H9 (cell line): Measurements from ENCODE around the gene CLSTN3. TPM values are rescaled to one million over a fixed set of nuclear protein-coding genes. Genes with fewer than 3 reads are reported as not detected.

ENCODE experiments used
- DNase-seq: peaks from one replicate; pipeline ENCODE4 v3.0.0-alpha.2; 2017
- H2AFZ ChIP-seq: one replicate; pipeline ENCODE4 v1.6.1; 2013; ENCODE audit warnings: mild to moderate bottlenecking, low read length, control low read depth, moderate library complexity
- H2AK5ac ChIP-seq: 2 replicates; pipeline ENCODE4 v1.6.1; 2013; ENCODE audit warnings: low read length, control low read depth, mixed read lengths; ENCODE audit not compliant: insufficient read length
- H2BK120ac ChIP-seq: one replicate; pipeline ENCODE4 v1.6.1; 2013; ENCODE audit warnings: low read depth, mild to moderate bottlenecking, low read length, control low read depth, inconsistent platforms; ENCODE audit not compliant: poor library complexity, severe bottlenecking
- H2BK12ac ChIP-seq: 2 replicates; pipeline ENCODE4 v1.6.1; 2013; ENCODE audit warnings: low read length, control low read depth, mixed read lengths, low read depth; ENCODE audit not compliant: insufficient read length
- H2BK15ac ChIP-seq: 2 replicates; pipeline ENCODE4 v1.6.1; 2013; ENCODE audit warnings: low read depth, low read length, control low read depth
- H2BK20ac ChIP-seq: one replicate; pipeline ENCODE4 v1.6.1; 2013; ENCODE audit warnings: low read depth, mild to moderate bottlenecking, low read length, control low read depth, inconsistent platforms; ENCODE audit not compliant: poor library complexity, severe bottlenecking
- H2BK5ac ChIP-seq: 2 replicates; pipeline ENCODE4 v1.6.1; 2013; ENCODE audit warnings: low read length, control low read depth, mixed read lengths; ENCODE audit not compliant: insufficient read length
- H3K14ac ChIP-seq: 2 replicates; pipeline ENCODE4 v1.6.1; 2013; ENCODE audit warnings: low read length, control low read depth; ENCODE audit not compliant: insufficient read depth
- H3K18ac ChIP-seq: 2 replicates; pipeline ENCODE4 v1.6.1; 2013; ENCODE audit warnings: low read depth, mild to moderate bottlenecking, mixed read lengths, low read length, control low read depth; ENCODE audit not compliant: insufficient read length
- H3K23ac ChIP-seq: 2 replicates; pipeline ENCODE4 v1.6.1; 2013; ENCODE audit warnings: low read length, control low read depth, mixed read lengths, low read depth; ENCODE audit not compliant: insufficient read length
- H3K23me2 ChIP-seq: 2 replicates; pipeline ENCODE4 v1.6.1; 2013; ENCODE audit warnings: low read depth, mild to moderate bottlenecking, mixed read lengths, low read length, control low read depth; ENCODE audit not compliant: insufficient read length, poor library complexity, severe bottlenecking
- H3K27ac ChIP-seq: 2 replicates; pipeline ENCODE4 v1.5.1; 2013; ENCODE audit warnings: low read length, control low read depth, mixed read lengths, low read depth; ENCODE audit not compliant: insufficient read length
- H3K27me3 ChIP-seq: 2 replicates; pipeline ENCODE4 v1.6.1; 2013; ENCODE audit warnings: low read length, control low read depth, inconsistent platforms; ENCODE audit not compliant: insufficient read depth
- H3K4ac ChIP-seq: 2 replicates; pipeline ENCODE4 v1.6.1; 2013; ENCODE audit warnings: low read depth, mild to moderate bottlenecking, control low read depth, inconsistent platforms, low read length, moderate library complexity
- H3K4me1 ChIP-seq: 2 replicates; pipeline ENCODE4 v1.6.1; 2013; ENCODE audit warnings: low read length, control low read depth, inconsistent platforms; ENCODE audit not compliant: insufficient read depth
- H3K4me2 ChIP-seq: 2 replicates; pipeline ENCODE4 v1.6.1; 2013; ENCODE audit warnings: low read length, control low read depth, mixed read lengths; ENCODE audit not compliant: insufficient read length, insufficient read depth
- H3K56ac ChIP-seq: 2 replicates; pipeline ENCODE4 v1.6.1; 2013; ENCODE audit warnings: low read depth, mild to moderate bottlenecking, mixed read lengths, low read length, control low read depth; ENCODE audit not compliant: insufficient read length
- H3K79me1 ChIP-seq: 2 replicates; pipeline ENCODE4 v1.6.1; 2013; ENCODE audit warnings: low read depth, mild to moderate bottlenecking, moderate library complexity, low read length, control low read depth, inconsistent platforms; ENCODE audit not compliant: insufficient read depth, poor library complexity, severe bottlenecking
- H3K79me2 ChIP-seq: 2 replicates; pipeline ENCODE4 v1.6.1; 2013; ENCODE audit warnings: low read length, control low read depth, inconsistent platforms; ENCODE audit not compliant: insufficient read depth
- H3K9ac ChIP-seq: 2 replicates; pipeline ENCODE4 v1.6.1; 2013; ENCODE audit warnings: low read length, control low read depth, mixed read lengths; ENCODE audit not compliant: insufficient read length; ENCODE audit errors: extremely low read depth
- H3K9me3 ChIP-seq: one replicate; pipeline ENCODE4 v1.6.1; 2013; ENCODE audit warnings: low read depth, low read length, inconsistent platforms; ENCODE audit not compliant: control insufficient read depth
- H3T11ph ChIP-seq: one replicate; pipeline ENCODE4 v1.6.1; 2013; ENCODE audit warnings: mild to moderate bottlenecking, low read length, control low read depth, inconsistent platforms
- H4K20me1 ChIP-seq: one replicate; pipeline ENCODE4 v1.6.1; 2013; ENCODE audit not compliant: control insufficient read depth, insufficient read length, insufficient read depth
- H4K5ac ChIP-seq: 2 replicates; pipeline ENCODE4 v1.6.1; 2013; ENCODE audit warnings: low read depth, mild to moderate bottlenecking, mixed read lengths, low read length, control low read depth; ENCODE audit not compliant: insufficient read length
- H4K8ac ChIP-seq: replicated peaks from 2 replicates; pipeline ENCODE4 v1.6.1; 2013; ENCODE audit warnings: low read length, control low read depth, mixed read lengths, low read depth; ENCODE audit not compliant: insufficient read length
- H4K91ac ChIP-seq: 2 replicates; pipeline ENCODE4 v1.6.1; 2013; ENCODE audit warnings: low read depth, mild to moderate bottlenecking, moderate library complexity, mixed read lengths, low read length, control low read depth; ENCODE audit not compliant: insufficient read length
- H3K27ac Mint-ChIP-seq, 3 experiments: 2 replicates in 2 of 3; 3 replicates in 1 of 3; pipeline ENCODE4 v1.8.0; 2020 to 2021; ENCODE audit warnings: mixed read lengths in 3 of 3, mild to moderate bottlenecking in 1 of 3, moderate library complexity in 1 of 3
- H3K27me3 Mint-ChIP-seq: 2 replicates; pipeline ENCODE4 v1.8.0; 2021; ENCODE audit warnings: low read depth, mild to moderate bottlenecking, moderate library complexity, mixed read lengths
- H3K36me3 Mint-ChIP-seq, 3 experiments: 2 replicates in 2 of 3; 3 replicates in 1 of 3; pipeline ENCODE4 v1.8.0; 2020 to 2021; ENCODE audit warnings: low read depth in 3 of 3, mixed read lengths in 3 of 3; ENCODE audit not compliant: insufficient read depth in 1 of 3
- H3K4me1 Mint-ChIP-seq, 2 experiments: 2 replicates each; pipeline ENCODE4 v1.8.0; 2020; ENCODE audit warnings: mixed read lengths in 2 of 2
- H3K4me3 Mint-ChIP-seq, 2 experiments: 2 replicates in 1 of 2; 3 replicates in 1 of 2; pipeline ENCODE4 v1.8.0; 2020 to 2021; ENCODE audit warnings: mild to moderate bottlenecking in 2 of 2, mixed read lengths in 2 of 2, moderate library complexity in 1 of 2
- H3K9me3 Mint-ChIP-seq, 2 experiments: 2 replicates in 1 of 2; 3 replicates in 1 of 2; pipeline ENCODE4 v1.8.0; 2020; ENCODE audit warnings: mild to moderate bottlenecking in 2 of 2, mixed read lengths in 2 of 2, moderate library complexity in 1 of 2
- CTCF ChIP-seq: fragments of 200-600 bp; sonication (generic); conservative IDR thresholded peaks from 3 replicates; pipeline ENCODE4 v1.8.0; 2021; ENCODE audit warnings: antibody characterized with exemption, mild to moderate bottlenecking
- WGBS: extraction: QIAGEN DNeasy Blood & Tissue Kit; methylation state at CpG from one replicate; pipeline ENCODE4 v1.1.7; 2013; ENCODE audit warnings: missing lambda C conversion rate, low lambda C conversion rate, mixed read lengths; ENCODE audit not compliant: insufficient read length; ENCODE audit errors: extremely low coverage; 5-methylcytosine and 5-hydroxymethylcytosine counted together
- total RNA-seq: library from RNA; stranded (reverse); gene quantifications from 2 replicates; pipeline ENCODE4 v1.2.1, GENCODE V29; 2021

CLSTN3 gene
- total RNA-seq, 1 experiment from 2014 or later, result 26.2 TPM

GRCh38 chr12:7121324-7121723 is 8.8 kb upstream of the CLSTN3 start:
- no peak overlapping the region for H3K4me2 ChIP-seq

More at GRCh38 chr12:7121324-7121723, 8.8 kb upstream of the CLSTN3 start:
- no peak overlapping the region for H2BK15ac ChIP-seq
- H4K8ac ChIP-seq, result no peak overlapping the region
- no peak overlapping the region for H3K14ac ChIP-seq
- no peaks in the 10 kb centered on the region for H3K4me1 ChIP-seq
- H4K20me1 ChIP-seq, result no peaks in the 10 kb centered on the region
- H3K9ac ChIP-seq, result no peak overlapping the region
- H3K56ac ChIP-seq, result no peak overlapping the region
- no peak overlapping the region for H2BK120ac ChIP-seq
- H3K4me3 Mint-ChIP-seq, result no peak overlapping the region
- H3K9me3 ChIP-seq, result no peaks in the 10 kb centered on the region
- no peak overlapping the region for H2AK5ac ChIP-seq
- no peaks in the 10 kb centered on the region for H3K79me2 ChIP-seq
- peaks cover 8% of the 10 kb centered on the region for H3K27me3 Mint-ChIP-seq
- TF ChIP-seq CTCF, result no peak
- H4K5ac ChIP-seq, result no peak overlapping the region
- H3K36me3 Mint-ChIP-seq, result no peaks in the 10 kb centered on the region; a peak in 1 of 7 replicates
- H4K91ac ChIP-seq, result no peak overlapping the region
- H3K9me3 Mint-ChIP-seq, result no peaks in the 10 kb centered on the region
- no peaks in the 10 kb centered on the region for H3K79me1 ChIP-seq
- no peak for DNase-seq
- H3T11ph ChIP-seq, result no peak overlapping the region
- no peak overlapping the region for H3K27ac ChIP-seq
- H3K18ac ChIP-seq, result no peak overlapping the region
- no peak overlapping the region for H2BK20ac ChIP-seq
- no peak overlapping the region for H3K27ac Mint-ChIP-seq
- H3K4ac ChIP-seq, result no peak overlapping the region
- no peaks in the 10 kb centered on the region for H3K27me3 ChIP-seq
- H2BK5ac ChIP-seq, result no peak overlapping the region
- H3K23me2 ChIP-seq, result no peaks in the 10 kb centered on the region
- no CpG with 5 or more reads among the region's 5 CpGs for WGBS
- H3K4me1 Mint-ChIP-seq, result peaks cover 3 to 11% of the 10 kb centered on the region in 2 experiments; a peak in 3 of 4 replicates
- H2AFZ ChIP-seq, result no peak overlapping the region
- no peak overlapping the region for H2BK12ac ChIP-seq
- no peak overlapping the region for H3K23ac ChIP-seq
